ENCODE results near the gene ADAT1. TPM values are rescaled to one million over a fixed set of nuclear protein-coding genes. Genes with fewer than 3 reads are reported as not detected.
"Not testable (repeated sequence)": the region's sequence is repeated elsewhere in the genome, so short reads cannot be mapped to it uniquely, and the experiment has no call there.

Gene ADAT1
- total and polyA plus RNA-seq, 2 donors = 16.9 to 47.2 TPM

GRCh38 chr16:75606507-75606906 is 16.6 kb downstream of the ADAT1 start:
- no peak for DNase-seq (ENCODE audit: extremely low spot score)
- 95% methylated on average over 1 of the region's 1 CpG for WGBS
- no peak overlapping the region for H3K4me3 ChIP-seq (ENCODE audit: low read depth, low read length)
- no peaks in the 10 kb centered on the region for H3K4me1 ChIP-seq (ENCODE audit: insufficient read depth)
- H3K36me3 ChIP-seq (ENCODE audit: insufficient read depth) = peaks cover 7% of the 10 kb centered on the region
- no peak overlapping the region for H3K27ac ChIP-seq (ENCODE audit: low read depth)

GRCh38 chr16:75603241-75603640 is 19.8 kb downstream of the ADAT1 start:
- DNase-seq (ENCODE audit: extremely low spot score) = no peak
- 86% methylated on average over 4 of the region's 4 CpGs for WGBS
- Histone ChIP-seq H3K27ac (ENCODE audit: low read depth) (no peak overlapping the region), H3K4me1 (ENCODE audit: insufficient read depth) (no peaks in the 10 kb centered on the region), H3K36me3 (ENCODE audit: insufficient read depth) (peaks cover 7% of the 10 kb centered on the region), H3K4me3 (ENCODE audit: low read depth, low read length) (no peak overlapping the region)

- DNase-seq (ENCODE audit: extremely low spot score) = no peak
- peaks cover 6% of the 10 kb centered on the region for H3K36me3 ChIP-seq (ENCODE audit: insufficient read depth)
- H3K4me3 ChIP-seq (ENCODE audit: low read depth, low read length) = no peak overlapping the region
- 85% methylated on average over 6 of the region's 6 CpGs for WGBS
- no peak overlapping the region for H3K27ac ChIP-seq (ENCODE audit: low read depth)
- H3K4me1 ChIP-seq (ENCODE audit: insufficient read depth) = no peaks in the 10 kb centered on the region
Measured at GRCh38 chr16:75599452-75600277, 23.4 kb downstream of the ADAT1 start.

- Histone ChIP-seq H3K27ac (ENCODE audit: low read depth) (no peak overlapping the region), H3K4me3 (ENCODE audit: low read depth, low read length) (no peak overlapping the region), H3K4me1 (ENCODE audit: insufficient read depth) (no peaks in the 10 kb centered on the region), H3K36me3 (ENCODE audit: insufficient read depth) (peaks cover 2% of the 10 kb centered on the region)
- WGBS = 71% methylated on average over 17 of the region's 17 CpGs
- DNase-seq (ENCODE audit: extremely low spot score) = no peak
Measured at GRCh38 chr16:75593825-75594820, 29.0 kb downstream of the ADAT1 start.

GRCh38 chr16:75593308-75593707 is 29.8 kb downstream of the ADAT1 start:
- Histone ChIP-seq H3K27ac (ENCODE audit: low read depth) (no peak overlapping the region), H3K4me1 (ENCODE audit: insufficient read depth) (no peaks in the 10 kb centered on the region), H3K36me3 (ENCODE audit: insufficient read depth) (peaks cover 2% of the 10 kb centered on the region), H3K4me3 (ENCODE audit: low read depth, low read length) (no peak overlapping the region)
- no peak for DNase-seq (ENCODE audit: extremely low spot score)
- WGBS = 74% methylated on average over 6 of the region's 6 CpGs

- H3K4me3 ChIP-seq (ENCODE audit: low read depth, low read length); H3K36me3 ChIP-seq (ENCODE audit: insufficient read depth); H3K27ac ChIP-seq (ENCODE audit: low read depth); DNase-seq (ENCODE audit: extremely low spot score); H3K4me1 ChIP-seq (ENCODE audit: insufficient read depth): not testable (repeated sequence)
- 19% methylated on average over 7 of the region's 9 CpGs for WGBS
Measured at GRCh38 chr16:75591927-75592326, 31.2 kb downstream of the ADAT1 start.

- peak; percentile 85 for DNase-seq (ENCODE audit: extremely low spot score)
- H3K27ac ChIP-seq (ENCODE audit: low read depth) = peak overlapping the region; percentile 39
- H3K4me3 ChIP-seq (ENCODE audit: low read depth, low read length) = no peak overlapping the region
- H3K4me1 ChIP-seq (ENCODE audit: insufficient read depth) = no peaks in the 10 kb centered on the region
- H3K36me3 ChIP-seq (ENCODE audit: insufficient read depth) = no peaks in the 10 kb centered on the region
- WGBS = 19% methylated on average over 8 of the region's 8 CpGs
Measured at GRCh38 chr16:75590920-75591843, 31.9 kb downstream of the ADAT1 start.

GRCh38 chr16:75589306-75589705 is 33.8 kb downstream of the ADAT1 start:
- 66% methylated on average over 3 of the region's 3 CpGs for WGBS
- no peak for DNase-seq (ENCODE audit: extremely low spot score)
- Histone ChIP-seq H3K4me3 (ENCODE audit: low read depth, low read length) (no peak overlapping the region), H3K36me3 (ENCODE audit: insufficient read depth) (no peaks in the 10 kb centered on the region), H3K27ac (ENCODE audit: low read depth) (no peak overlapping the region), H3K4me1 (ENCODE audit: insufficient read depth) (no peaks in the 10 kb centered on the region)

GRCh38 chr16:75588716-75589115 is 34.4 kb downstream of the ADAT1 start:
- H3K36me3 ChIP-seq (ENCODE audit: insufficient read depth) = no peaks in the 10 kb centered on the region
- H3K4me3 ChIP-seq (ENCODE audit: low read depth, low read length) = no peak overlapping the region
- H3K4me1 ChIP-seq (ENCODE audit: insufficient read depth) = no peaks in the 10 kb centered on the region
- H3K27ac ChIP-seq (ENCODE audit: low read depth) = no peak overlapping the region
- 95% methylated on average over 4 of the region's 4 CpGs for WGBS
- DNase-seq (ENCODE audit: extremely low spot score) = no peak

- no peak for DNase-seq (ENCODE audit: extremely low spot score)
- Histone ChIP-seq H3K4me3 (ENCODE audit: low read depth, low read length) (no peak overlapping the region), H3K4me1 (ENCODE audit: insufficient read depth) (no peaks in the 10 kb centered on the region), H3K27ac (ENCODE audit: low read depth) (no peak overlapping the region), H3K36me3 (ENCODE audit: insufficient read depth) (peaks cover 3% of the 10 kb centered on the region)
- WGBS = 87% methylated on average over 3 of the region's 3 CpGs
Measured at GRCh38 chr16:75584108-75584507, 39.0 kb downstream of the ADAT1 start.

- DNase-seq (ENCODE audit: extremely low spot score) = no peak
- Histone ChIP-seq H3K4me1 (ENCODE audit: insufficient read depth) (no peaks in the 10 kb centered on the region), H3K27ac (ENCODE audit: low read depth) (no peak overlapping the region), H3K4me3 (ENCODE audit: low read depth, low read length) (no peak overlapping the region), H3K36me3 (ENCODE audit: insufficient read depth) (peaks cover 5% of the 10 kb centered on the region)
- WGBS = 88% methylated on average over 7 of the region's 7 CpGs
Measured at GRCh38 chr16:75579281-75579834, 43.7 kb downstream of the ADAT1 start.

- H3K27ac ChIP-seq (ENCODE audit: low read depth) = no peak overlapping the region
- no peaks in the 10 kb centered on the region for H3K4me1 ChIP-seq (ENCODE audit: insufficient read depth)
- H3K36me3 ChIP-seq (ENCODE audit: insufficient read depth) = peaks cover 5% of the 10 kb centered on the region
- 95% methylated on average over 2 of the region's 2 CpGs for WGBS
- H3K4me3 ChIP-seq (ENCODE audit: low read depth, low read length) = no peak overlapping the region
- DNase-seq (ENCODE audit: extremely low spot score) = no peak
Measured at GRCh38 chr16:75578725-75579124, 44.4 kb downstream of the ADAT1 start.

GRCh38 chr16:75578212-75578611 is 44.9 kb downstream of the ADAT1 start:
- Histone ChIP-seq H3K36me3 (ENCODE audit: insufficient read depth) (peaks cover 5% of the 10 kb centered on the region), H3K27ac (ENCODE audit: low read depth) (no peak overlapping the region), H3K4me3 (ENCODE audit: low read depth, low read length) (no peak overlapping the region), H3K4me1 (ENCODE audit: insufficient read depth) (no peaks in the 10 kb centered on the region)
- no peak for DNase-seq (ENCODE audit: extremely low spot score)
- WGBS = 94% methylated on average over 7 of the region's 7 CpGs

Measured in urinary bladder (tissue), 4 donors.